Nephron progenitor cell (in vitro differentiated cells): ENCODE measurements around the gene NUMBL.

ENCODE experiments used
- DNase-seq: peaks from one replicate; pipeline ENCODE4 v3.0.0; 2021
- H3K27ac Mint-ChIP-seq: 2 replicates; pipeline ENCODE4 v1.8.0; 2021; ENCODE audit warnings: mild to moderate bottlenecking, moderate library complexity, mixed read lengths
- H3K27me3 Mint-ChIP-seq: 2 replicates; pipeline ENCODE4 v1.8.0; 2021; ENCODE audit warnings: mild to moderate bottlenecking, low read depth, mixed read lengths; ENCODE audit not compliant: poor library complexity
- H3K36me3 Mint-ChIP-seq: 2 replicates; pipeline ENCODE4 v1.8.0; 2021; ENCODE audit warnings: low read depth, mixed read lengths
- H3K4me1 Mint-ChIP-seq: 2 replicates; pipeline ENCODE4 v1.8.0; 2021; ENCODE audit warnings: mixed read lengths
- H3K4me3 Mint-ChIP-seq: 2 replicates; pipeline ENCODE4 v1.8.0; 2021; ENCODE audit warnings: mild to moderate bottlenecking, moderate library complexity, mixed read lengths
- H3K9me3 Mint-ChIP-seq: 2 replicates; pipeline ENCODE4 v1.8.0; 2021; ENCODE audit warnings: mild to moderate bottlenecking, moderate library complexity, mixed read lengths
- TF ChIP-seq, protein P1 (sequence below): fragments of 200-600 bp; sonication (generic); IDR thresholded peaks from 2 replicates; pipeline ENCODE4 v1.5.0; 2021; ENCODE audit warnings: antibody characterized with exemption

Gene NUMBL

DNA sequence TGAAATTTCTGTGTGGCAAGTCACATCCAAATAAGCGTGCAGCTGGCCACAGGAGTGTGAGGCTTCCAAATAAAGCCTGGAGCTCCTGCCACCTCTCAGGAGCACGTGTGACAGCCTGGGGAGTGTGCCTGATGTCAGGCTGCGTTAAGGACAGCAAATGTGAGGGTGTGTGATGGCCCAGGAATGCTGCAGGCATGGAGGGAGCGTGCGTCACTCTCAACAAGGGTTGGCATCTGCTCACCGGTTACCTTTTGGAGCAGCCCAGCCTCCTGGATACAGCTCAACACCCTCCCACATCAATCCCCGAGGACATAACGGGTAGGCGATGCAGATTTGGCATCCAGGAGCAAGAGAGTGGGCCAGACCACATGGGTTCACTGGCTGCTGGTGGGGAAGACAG lies 19.0 kb downstream of the NUMBL start:
- no peak for DNase-seq
- TF ChIP-seq, protein P1, sequence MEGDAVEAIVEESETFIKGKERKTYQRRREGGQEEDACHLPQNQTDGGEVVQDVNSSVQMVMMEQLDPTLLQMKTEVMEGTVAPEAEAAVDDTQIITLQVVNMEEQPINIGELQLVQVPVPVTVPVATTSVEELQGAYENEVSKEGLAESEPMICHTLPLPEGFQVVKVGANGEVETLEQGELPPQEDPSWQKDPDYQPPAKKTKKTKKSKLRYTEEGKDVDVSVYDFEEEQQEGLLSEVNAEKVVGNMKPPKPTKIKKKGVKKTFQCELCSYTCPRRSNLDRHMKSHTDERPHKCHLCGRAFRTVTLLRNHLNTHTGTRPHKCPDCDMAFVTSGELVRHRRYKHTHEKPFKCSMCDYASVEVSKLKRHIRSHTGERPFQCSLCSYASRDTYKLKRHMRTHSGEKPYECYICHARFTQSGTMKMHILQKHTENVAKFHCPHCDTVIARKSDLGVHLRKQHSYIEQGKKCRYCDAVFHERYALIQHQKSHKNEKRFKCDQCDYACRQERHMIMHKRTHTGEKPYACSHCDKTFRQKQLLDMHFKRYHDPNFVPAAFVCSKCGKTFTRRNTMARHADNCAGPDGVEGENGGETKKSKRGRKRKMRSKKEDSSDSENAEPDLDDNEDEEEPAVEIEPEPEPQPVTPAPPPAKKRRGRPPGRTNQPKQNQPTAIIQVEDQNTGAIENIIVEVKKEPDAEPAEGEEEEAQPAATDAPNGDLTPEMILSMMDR = no peak
- no peak overlapping the region for H3K4me3 Mint-ChIP-seq
- H3K9me3 Mint-ChIP-seq = peaks cover 3% of the 10 kb centered on the region
- no peaks in the 10 kb centered on the region for H3K4me1 Mint-ChIP-seq
- no peak overlapping the region for H3K27ac Mint-ChIP-seq
- peaks cover 34% of the 10 kb centered on the region for H3K36me3 Mint-ChIP-seq
- H3K27me3 Mint-ChIP-seq = no peaks in the 10 kb centered on the region

DNA sequence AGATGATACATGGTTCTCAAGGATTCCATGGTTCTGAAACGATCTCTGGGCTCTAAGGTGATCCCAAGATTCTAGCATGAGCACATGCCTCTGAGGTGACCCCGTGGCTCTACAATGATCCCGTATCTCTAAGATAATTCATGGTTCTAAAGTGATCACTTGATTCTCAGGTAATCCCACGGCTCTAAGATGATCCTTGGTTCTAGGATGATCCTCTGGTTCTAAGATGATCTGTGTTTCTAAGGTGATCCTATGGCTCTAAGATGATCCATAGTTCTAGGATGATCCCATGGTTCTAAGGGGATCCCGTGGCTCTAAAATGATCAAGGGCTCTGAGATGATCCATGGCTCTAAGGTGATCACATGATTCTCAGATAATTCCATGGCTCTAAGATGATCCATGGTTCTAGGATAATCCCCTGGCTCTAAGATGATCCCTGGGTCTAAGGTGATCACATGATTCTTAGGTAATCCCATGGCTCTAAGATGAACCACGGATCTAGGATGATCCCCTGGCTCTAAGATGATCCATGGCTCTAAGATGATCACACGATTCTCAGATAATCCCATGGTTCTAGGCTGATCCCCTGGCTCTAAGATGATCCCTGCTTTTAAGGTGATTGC lies 21.3 kb downstream of the NUMBL start:
- Mint-ChIP-seq H3K4me1 (peaks cover under 1% of the 10 kb centered on the region), H3K36me3 (peaks cover 29% of the 10 kb centered on the region), H3K27me3 (peaks cover 2% of the 10 kb centered on the region), H3K9me3 (peaks cover 3% of the 10 kb centered on the region), H3K4me3 (no peak overlapping the region), H3K27ac (no peak overlapping the region)
- TF ChIP-seq, protein P1 = no peak
- no peak for DNase-seq

DNA sequence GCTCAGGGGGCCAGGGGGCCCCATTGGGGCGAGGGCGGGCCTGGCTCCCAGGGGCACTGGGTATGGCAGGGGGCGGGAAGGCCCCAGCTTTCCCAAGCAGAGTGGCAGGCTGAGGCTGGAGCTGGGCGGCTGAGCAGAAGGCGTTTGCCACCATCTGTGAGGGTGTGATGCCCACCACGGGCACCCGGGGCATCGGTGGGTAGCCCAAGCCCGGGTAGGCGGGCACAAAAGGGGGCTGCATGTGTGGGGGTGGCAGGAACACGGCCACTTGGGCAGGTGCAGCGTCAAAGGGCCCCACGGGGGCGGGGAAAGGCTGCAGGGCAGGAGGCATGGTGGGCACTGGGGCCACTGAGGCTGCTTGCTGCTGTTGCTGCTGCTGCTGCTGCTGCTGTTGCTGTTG lies 22.8 kb downstream of the NUMBL start:
- Mint-ChIP-seq H3K27me3 (peaks cover 3% of the 10 kb centered on the region), H3K36me3 (peaks cover 29% of the 10 kb centered on the region), H3K27ac (no peak overlapping the region), H3K4me3 (no peak overlapping the region), H3K9me3 (peaks cover 3% of the 10 kb centered on the region), H3K4me1 (peaks cover 10% of the 10 kb centered on the region)
- DNase-seq = no peak
- TF ChIP-seq, protein P1 = no peak

DNA sequence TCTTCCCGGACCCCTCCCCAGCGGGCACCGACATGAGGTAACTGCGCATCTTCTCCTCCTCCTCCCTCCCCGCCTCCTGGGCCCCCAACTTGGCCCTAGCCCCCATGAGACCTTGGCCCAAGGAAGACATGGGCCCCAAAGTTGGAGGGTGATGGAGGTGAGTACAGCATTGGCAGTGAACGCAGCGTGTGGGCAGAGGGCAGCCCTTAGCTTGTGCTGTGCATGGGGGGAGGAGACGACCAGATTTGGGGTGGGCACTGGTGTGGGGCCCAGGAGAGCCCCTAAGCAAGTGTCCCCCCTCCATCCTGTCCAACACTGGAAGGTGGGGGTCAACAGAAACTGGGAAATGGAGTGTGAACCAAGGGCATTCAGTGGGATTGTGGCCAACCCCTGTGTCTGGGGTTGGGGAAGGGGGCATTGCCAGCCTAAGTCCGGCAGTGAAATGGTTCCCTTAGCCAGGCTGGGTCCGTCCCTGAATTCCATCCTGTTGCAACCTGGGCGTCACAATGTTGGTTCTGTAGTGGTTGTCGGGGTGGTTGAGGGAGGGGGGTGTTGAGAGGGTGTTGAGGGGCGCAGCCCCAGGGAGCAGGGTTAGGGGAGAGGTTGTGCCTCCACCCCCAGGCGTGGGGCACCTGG lies 23.5 kb downstream of the NUMBL start:
- H3K27me3 Mint-ChIP-seq = peaks cover 3% of the 10 kb centered on the region
- peaks cover 10% of the 10 kb centered on the region for H3K4me1 Mint-ChIP-seq
- TF ChIP-seq, protein P1 = no peak
- peaks cover 3% of the 10 kb centered on the region for H3K9me3 Mint-ChIP-seq
- peaks cover 29% of the 10 kb centered on the region for H3K36me3 Mint-ChIP-seq
- H3K27ac Mint-ChIP-seq = no peak overlapping the region
- H3K4me3 Mint-ChIP-seq = no peak overlapping the region
- DNase-seq = no peak

DNA sequence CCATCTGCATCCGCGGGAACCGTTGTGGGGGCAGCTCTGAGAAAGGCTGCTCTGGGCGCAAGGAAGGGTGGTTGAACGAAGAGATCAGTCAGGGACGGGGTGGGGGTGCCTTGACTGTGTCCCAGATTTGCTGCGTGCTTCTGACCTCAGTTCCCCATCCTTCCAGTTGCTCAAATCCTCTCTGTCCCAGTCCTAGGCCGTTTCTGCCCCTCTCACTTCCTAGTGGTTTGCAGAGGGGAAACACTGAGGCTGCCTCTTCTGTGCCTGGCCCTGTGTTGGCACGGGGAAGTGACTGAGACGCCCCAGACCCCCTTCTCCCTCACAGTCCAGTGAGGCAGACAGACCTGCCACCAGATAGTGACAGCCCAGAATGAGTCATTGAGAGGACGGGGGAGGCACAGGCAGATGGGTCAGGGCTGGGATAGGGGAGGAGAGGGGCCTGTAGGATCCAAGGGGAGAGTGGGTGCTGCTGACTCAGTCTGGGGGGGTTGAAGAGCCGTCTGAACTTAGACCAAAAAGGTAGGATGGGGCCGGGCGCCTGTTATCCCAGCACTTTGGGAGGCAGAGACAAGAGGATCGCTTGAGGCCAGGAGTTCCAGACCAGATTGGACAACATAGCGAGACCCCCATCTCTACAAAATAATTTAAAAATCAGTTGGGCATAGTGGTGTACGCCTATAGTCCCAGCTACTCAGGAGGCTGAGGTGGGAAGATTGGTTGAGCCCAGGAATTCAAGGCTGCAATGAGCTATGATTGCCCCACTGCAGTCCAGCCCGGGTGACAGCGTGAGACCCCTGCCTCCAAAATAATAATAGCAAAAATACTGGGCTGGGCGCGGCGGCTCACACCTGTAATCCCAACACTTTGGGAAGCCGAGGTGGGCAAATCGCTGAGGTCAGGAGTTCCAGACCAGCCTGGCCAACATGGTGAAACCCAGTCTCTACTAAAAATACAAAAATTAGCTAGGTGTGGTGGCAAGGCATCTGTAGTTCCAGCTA lies 26.5 kb downstream of the NUMBL start:
- TF ChIP-seq, protein P1 = no peak
- no peak overlapping the region for H3K27ac Mint-ChIP-seq
- no peaks in the 10 kb centered on the region for H3K9me3 Mint-ChIP-seq
- H3K36me3 Mint-ChIP-seq = peaks cover 4% of the 10 kb centered on the region
- H3K4me1 Mint-ChIP-seq = peaks cover 10% of the 10 kb centered on the region
- peaks cover 23% of the 10 kb centered on the region for H3K27me3 Mint-ChIP-seq
- peak overlapping the region; percentile 86 for H3K4me3 Mint-ChIP-seq
- no peak for DNase-seq
